Measurements from ENCODE around the gene ARHGAP24. TPM values are rescaled to one million over a fixed set of nuclear protein-coding genes. Genes with fewer than 3 reads are reported as not detected.

ARHGAP24 gene
- total and polyA plus RNA-seq, 10 of the 15 experiments (the other 5 are each of a cell fraction or from before 2014, with no cell fraction given) = 0.10 to 4.2 (median 0.52) TPM

- BruUV-seq (replicated peaks) = no TSS peak
- DNase-seq (ENCODE audit: low read depth, low spot score) (no peak), ATAC-seq (peak; percentile 62), FAIRE-seq (no peak)
- WGBS (ENCODE audit: insufficient coverage, insufficient replicate concordance, low lambda C conversion rate, missing lambda C conversion rate) = 11% methylated on average over 2 of the region's 2 CpGs
- H3K4me2 ChIP-seq (ENCODE audit: control insufficient read depth, insufficient read depth) = no peak overlapping the region
- no peak overlapping the region for H3K27ac ChIP-seq (ENCODE audit: control insufficient read depth, insufficient read depth)
- H3K9me3 ChIP-seq (replicated peaks; ENCODE audit: control insufficient read depth, insufficient read depth, low read length) = no peaks in the 10 kb centered on the region
- no peak overlapping the region for H2AFZ ChIP-seq (ENCODE audit: control insufficient read depth, low read depth, low read length)
- POLR2A ChIA-PET = no interaction called here
- no peaks in the 10 kb centered on the region for H3K79me2 ChIP-seq (ENCODE audit: control insufficient read depth, insufficient read depth, low read length)
- H4K20me1 ChIP-seq (ENCODE audit: control insufficient read depth, insufficient read depth) = no peaks in the 10 kb centered on the region
- H3K4me1 ChIP-seq (ENCODE audit: control insufficient read depth, insufficient read depth, low read length) = peaks cover 2% of the 10 kb centered on the region; the same call in 1 of the 2 replicates
- intact Hi-C loops (cut with micrococcal nuclease; ENCODE audit: unreplicated experiment) = no loop called here
- no peaks in the 10 kb centered on the region for H3K36me3 ChIP-seq (ENCODE audit: control insufficient read depth in 2 of 2, insufficient read depth in 2 of 2, low read length in 1 of 2)
- TF ChIP-seq ZNF274 (IDR thresholded peaks at IDR 0.05; ENCODE audit: insufficient read depth, insufficient read length) (no peak), E2F4 (IDR thresholded peaks at IDR 0.05; ENCODE audit: low read depth, low read length) (no peak), GABPA (IDR thresholded peaks at IDR 0.05; ENCODE audit: low read depth) (no peak), RAD21 (IDR thresholded peaks at IDR 0.05; ENCODE audit: insufficient read depth, low read depth, low read length) (no peak), SRF (IDR thresholded peaks at IDR 0.05; ENCODE audit: low read depth in 2 of 2, low read length in 2 of 2) (no peak), SREBF2 (IDR thresholded peaks at IDR 0.05; ENCODE audit: low read length) (no peak), TARDBP (IDR thresholded peaks at IDR 0.05; ENCODE audit: borderline replicate concordance) (no peak), SIX5 (IDR thresholded peaks at IDR 0.05; ENCODE audit: low read depth, low read length, severe bottlenecking) (no peak), CHD1 (IDR thresholded peaks at IDR 0.05; ENCODE audit: low read depth, low read length) (no peak), KAT2A (conservative IDR thresholded peaks at IDR 0.05; ENCODE audit: control insufficient read depth, low read depth, low read length) (no peak), IKZF1 (conservative IDR thresholded peaks at IDR 0.05) (no peak), FOS (IDR thresholded peaks at IDR 0.05; ENCODE audit: borderline replicate concordance, extremely low read depth, insufficient read length) (no peak), ETV6 (conservative IDR thresholded peaks at IDR 0.05 in 1 of 2, IDR thresholded peaks at IDR 0.05 in 1 of 2; ENCODE audit: borderline replicate concordance in 1 of 2, low read depth in 1 of 2) (no peak), SUPT20H (IDR thresholded peaks at IDR 0.05; ENCODE audit: borderline replicate concordance, control insufficient read depth, low read depth, low read length) (no peak), DPF2 (IDR thresholded peaks at IDR 0.05) (no peak), RELB (IDR thresholded peaks at IDR 0.05; ENCODE audit: low read depth) (no peak)
- H3K27me3 ChIP-seq (replicated peaks in 1 of 2; ENCODE audit: control insufficient read depth in 2 of 2, insufficient read depth in 2 of 2, low read length in 1 of 2) = no peaks in the 10 kb centered on the region
- CTCF ChIA-PET = no interaction called here
- SMC1A ChIA-PET (ENCODE audit: uncharacterized antibody, unreplicated experiment) = interaction anchor here (1.0 kb wide), 1 partner anchor 20 kb away, joined by 3 read pairs; no protein-coding TSS in a partner anchor
- no peak overlapping the region for H3K4me3 ChIP-seq
- no peak overlapping the region for H3K9ac ChIP-seq (ENCODE audit: control insufficient read depth, insufficient read depth, low read length)
- RAD21 ChIA-PET (ENCODE audit: unreplicated experiment) = interaction anchor here (1.0 kb wide), 1 partner anchor 48 kb away, joined by 4 read pairs; no protein-coding TSS in a partner anchor
- in situ Hi-C loops (cut with MboI) = no loop called here
Observed at GRCh38 chr4:86015412-86016350, 540.7 kb downstream of the ARHGAP24 start.
